Gastrocnemius medialis (tissue), 4 donors: ENCODE data around the gene SLAMF8. TPM values are rescaled to one million over a fixed set of nuclear protein-coding genes. Genes with fewer than 3 reads are reported as not detected.

Experiments
- ATAC-seq, 2 donors: fragments of 150-250 bp; one replicate each; pipeline ENCODE4 v1.9.1; 2016
- DNase-seq, 2 donors: peaks; one replicate each; pipeline ENCODE4 v3.0.0-alpha.2; 2019
- H3K27ac ChIP-seq, 4 donors: fragments of 200-600 bp; sonication (generic); 1 replicate in 1 of 4; 2 replicates in 3 of 4; pipeline ENCODE4 v1.5.1; 2016 to 2018; ENCODE audit warnings: mild to moderate bottlenecking in 2 of 4, moderate library complexity in 1 of 4
- H3K27me3 ChIP-seq, 3 donors: fragments of 200-600 bp; sonication (generic) in 2 of 3; 1 replicate in 1 of 3; 2 replicates in 2 of 3; pipeline versions ENCODE4 v1.5.1 to v1.6.0; 2016 to 2019; ENCODE audit warnings: mild to moderate bottlenecking in 1 of 3, moderate library complexity in 1 of 3
- H3K36me3 ChIP-seq, 2 donors: fragments of 200-600 bp; sonication (generic) in 1 of 2; one replicate each; pipeline ENCODE4 v1.5.1; 2017 to 2018
- H3K4me1 ChIP-seq, 2 donors: fragments of 200-600 bp; sonication (generic) in 1 of 2; one replicate each; pipeline ENCODE4 v1.5.1; 2016 to 2017; ENCODE audit warnings: mild to moderate bottlenecking in 2 of 2
- H3K4me3 ChIP-seq, 4 donors: fragments of 200-600 bp; sonication (generic) in 3 of 4; 1 replicate in 1 of 4; 2 replicates in 3 of 4; pipeline ENCODE4 v1.5.1; 2016 to 2019; ENCODE audit warnings: mild to moderate bottlenecking in 2 of 4
- H3K9me3 ChIP-seq, 3 donors: fragments of 200-600 bp; sonication (generic) in 2 of 3; 1 replicate in 1 of 3; 2 replicates in 2 of 3; pipeline ENCODE4 v1.5.1; 2016 to 2019
- CTCF ChIP-seq, 5 experiments: fragments of 450-650 bp in 3 of 5; fragments of 200-600 bp in 2 of 5; sonication (generic) in 2 of 5; IDR thresholded peaks in 4 of 5; conservative IDR thresholded peaks in 1 of 5; 1 replicate in 4 of 5; 2 replicates in 1 of 5; pipeline ENCODE4 v1.5.1; 2016 to 2019; ENCODE audit warnings: antibody characterized with exemption in 5 of 5, mild to moderate bottlenecking in 3 of 5, moderate library complexity in 3 of 5
- POLR2A ChIP-seq, 2 donors: fragments of 450-650 bp; IDR thresholded peaks; one replicate each; pipeline ENCODE4 v1.6.1; 2017; ENCODE audit warnings: antibody characterized with exemption in 2 of 2, mild to moderate bottlenecking in 2 of 2, moderate library complexity in 2 of 2
- in situ Hi-C, 4 donors: fragments of 200-750 bp; cut with MboI; loops; one replicate each; pipeline versions ENCODE4 v1.15.0 to v1.8.0; 2017; ENCODE audit warnings: low sequenced_read_pairs in 4 of 4
- intact Hi-C: fragments of 100-400 bp; cut with DNase I; formaldehyde crosslinking; loops from one replicate; pipeline ENCODE4 v1.15.1; 2023; ENCODE audit warnings: low total_unique reads
- total RNA-seq, 4 donors: library from RNA; depleted of rRNA; stranded (reverse); fragments of >200 nt; gene quantifications; one replicate each; pipeline versions ENCODE4 v1.1.0 to v1.2.3, GENCODE V29; 2016

The SLAMF8 gene
- total RNA-seq, 4 donors from 2014 or later: 0.75 to 2.3 (median 2.0) TPM; not detected in 1

- intact Hi-C loops (no loop called here), in situ Hi-C loops (no loop called here)
- H3K4me1 ChIP-seq: peaks cover 0 to 10% of the 10 kb centered on the region in 2 donors
- no peak overlapping the region for H3K4me3 ChIP-seq
- H3K27me3 ChIP-seq: peaks cover 0 to 4% (median 2%) of the 10 kb centered on the region in 3 donors
- no peaks in the 10 kb centered on the region for H3K36me3 ChIP-seq
- ATAC-seq: no peak
- no peak for TF ChIP-seq CTCF (IDR thresholded peaks at IDR 0.05 in 4 of 5, conservative IDR thresholded peaks at IDR 0.05 in 1 of 5)
- no peak for TF ChIP-seq POLR2A (IDR thresholded peaks at IDR 0.05)
- H3K27ac ChIP-seq: no peak overlapping the region
- H3K9me3 ChIP-seq: no peaks in the 10 kb centered on the region
- no peak for DNase-seq
Measured at GRCh38 chr1:159827549-159827948, 876 bp downstream of the SLAMF8 start.

- Histone ChIP-seq H3K27ac (no peak overlapping the region), H3K9me3 (no peaks in the 10 kb centered on the region), H3K4me1 (peaks cover 0 to 10% of the 10 kb centered on the region in 2 donors), H3K36me3 (no peaks in the 10 kb centered on the region), H3K4me3 (no peak overlapping the region), H3K27me3 (peaks cover 0 to 4% (median 2%) of the 10 kb centered on the region in 3 donors)
- intact Hi-C loops (loop anchor here (2.0 kb wide), 1 partner anchor 27 kb away; no protein-coding TSS in a partner anchor), in situ Hi-C loops (no loop called here)
- no peak for TF ChIP-seq CTCF (IDR thresholded peaks at IDR 0.05 in 4 of 5, conservative IDR thresholded peaks at IDR 0.05 in 1 of 5)
- TF ChIP-seq POLR2A (IDR thresholded peaks at IDR 0.05): no peak
- ATAC-seq (no peak), DNase-seq (no peak)
Measured at GRCh38 chr1:159828176-159828575, 1.5 kb downstream of the SLAMF8 start.

- in situ Hi-C loops: no loop called here
- TF ChIP-seq POLR2A (IDR thresholded peaks at IDR 0.05) (no peak), CTCF (IDR thresholded peaks at IDR 0.05 in 4 of 5, conservative IDR thresholded peaks at IDR 0.05 in 1 of 5) (no peak)
- H3K27me3 ChIP-seq: peaks cover 0 to 2% (median under 1%) of the 10 kb centered on the region in 3 donors
Measured at GRCh38 chr1:159828581-159829272, 2.1 kb downstream of the SLAMF8 start.

GRCh38 chr1:159829273-159829634 is 2.6 kb downstream of the SLAMF8 start:
- TF ChIP-seq CTCF (IDR thresholded peaks at IDR 0.05 in 4 of 5, conservative IDR thresholded peaks at IDR 0.05 in 1 of 5) (peak in 3 of 5 experiments; percentile 38 to 48 (median 47)), POLR2A (IDR thresholded peaks at IDR 0.05) (no peak)
- intact Hi-C loops: loop anchor here (2.0 kb wide), 1 partner anchor 26 kb away; no protein-coding TSS in a partner anchor
- ATAC-seq: peak; percentile 57 to 60

More at GRCh38 chr1:159828581-159829272, 2.1 kb downstream of the SLAMF8 start:
- Histone ChIP-seq H3K4me3 (no peak overlapping the region), H3K4me1 (peaks cover 0 to 10% of the 10 kb centered on the region in 2 donors), H3K9me3 (no peaks in the 10 kb centered on the region), H3K36me3 (no peaks in the 10 kb centered on the region), H3K27ac (no peak overlapping the region)
- DNase-seq (no peak), ATAC-seq (no peak)
- intact Hi-C loops: loop anchor here (2.0 kb wide), 1 partner anchor 26 kb away; no protein-coding TSS in a partner anchor

More at GRCh38 chr1:159829273-159829634, 2.6 kb downstream of the SLAMF8 start:
- H3K4me1 ChIP-seq: peaks cover 0 to 10% of the 10 kb centered on the region in 2 donors
- H3K4me3 ChIP-seq: no peak overlapping the region
- peaks cover 0 to 2% (median 0%) of the 10 kb centered on the region in 3 donors for H3K27me3 ChIP-seq
- DNase-seq: peak; percentile 26 to 38
- no peaks in the 10 kb centered on the region for H3K9me3 ChIP-seq
- H3K27ac ChIP-seq: peak overlapping the region in 1 of 4 donors; percentile 63
- in situ Hi-C loops: no loop called here
- no peaks in the 10 kb centered on the region for H3K36me3 ChIP-seq
